HepG2 (cell line): ENCODE measurements around the gene TMCO4.

Experiments
- SP140L ChIP-seq: sonication (generic); formaldehyde crosslinking; IDR thresholded peaks from 2 replicates; pipeline ENCODE4 v1.4.0; 2020; ENCODE audit warnings: missing genetic modification reagents, borderline replicate concordance
- ZNF530 ChIP-seq: sonication (generic); formaldehyde crosslinking; IDR thresholded peaks from 2 replicates; pipeline ENCODE4 v1.5.0; 2020; ENCODE audit warnings: low read depth, mild to moderate bottlenecking, missing genetic modification reagents
- ZNF766 ChIP-seq: sonication (generic); formaldehyde crosslinking; IDR thresholded peaks from 2 replicates; pipeline ENCODE4 v1.5.0; 2020; ENCODE audit warnings: missing genetic modification reagents, borderline replicate concordance

GRCh38 chr1:19797827-19798226 lies 1.9 kb downstream of the TMCO4 start:
- TF ChIP-seq SP140L (CRISPR knock-in tag) = no peak
- TF ChIP-seq ZNF766 = no peak
- no peak for TF ChIP-seq ZNF530 (CRISPR knock-in tag)
